ENCODE measurements around the gene SPPL2C.

DNA sequence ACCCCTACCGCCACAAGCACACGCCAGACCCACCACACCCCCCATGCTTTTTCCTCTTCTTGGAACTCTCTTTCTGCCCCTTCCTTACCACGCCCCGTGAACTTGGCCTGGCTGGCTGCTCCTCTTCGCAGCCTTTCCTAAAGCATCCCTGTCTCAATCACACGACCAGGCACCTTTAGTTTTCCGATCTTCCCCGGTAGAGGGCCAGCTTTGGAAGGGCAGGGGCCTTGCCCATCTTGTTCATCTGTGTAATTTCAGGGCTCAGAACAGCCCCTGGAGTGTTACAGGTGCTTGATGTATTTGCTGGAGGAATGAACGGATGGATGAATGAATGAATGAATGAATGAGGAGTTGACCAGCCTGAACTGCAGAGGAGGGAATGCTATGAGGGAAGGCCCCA is 3.7 kb downstream of the SPPL2C start:
- TF ChIP-seq CTCF (IDR thresholded peaks at IDR 0.05; ENCODE audit: low read depth, low read length) = no peak
- no peak for TF ChIP-seq EZH2phosphoT487 (IDR thresholded peaks at IDR 0.05; ENCODE audit: low read depth)

Data from OCI-LY3 (cell line).